AG09309 (cell line): Measurements from ENCODE around the gene LRRC74B.

Source experiments
- DNase-seq: peaks from one replicate; pipeline ENCODE4 v3.0.0-alpha.2; 2010; ENCODE audit warnings: low read depth
- H3K4me3 ChIP-seq: 2 replicates; pipeline ENCODE4 v1.5.1; 2011; ENCODE audit warnings: mild to moderate bottlenecking, low read depth, low read length, moderate library complexity; ENCODE audit not compliant: control insufficient read depth
- CTCF ChIP-seq: IDR thresholded peaks from 2 replicates; pipeline ENCODE4 v1.5.1; 2011; ENCODE audit warnings: mild to moderate bottlenecking, low read depth, low read length, inconsistent platforms; ENCODE audit not compliant: insufficient read depth, control insufficient read depth; ENCODE audit errors: missing control alignments

The LRRC74B gene

GRCh38 chr22:21045585-21046294 is at the start of gene LRRC74B:
TSS of gene LRRC74B (plus strand) at chr22:21045946. CDS start at chr22:21045987, 41 bp downstream.
- DNase-seq = peak; percentile 56
- peak within 1 kb of the TSS; percentile 63 for H3K4me3 ChIP-seq
- no peak for TF ChIP-seq CTCF

- no peak overlapping the region for H3K4me3 ChIP-seq
- TF ChIP-seq CTCF = no peak
- no peak for DNase-seq
Measured at GRCh38 chr22:20996031-20996410, 49.7 kb upstream of the LRRC74B start.

GRCh38 chr22:20996598-20997535 is 48.9 kb upstream of the LRRC74B start:
- no peak for DNase-seq
- H3K4me3 ChIP-seq = no peak overlapping the region
- TF ChIP-seq CTCF = no peak

- no peak for DNase-seq
- no peak for TF ChIP-seq CTCF
- no peak overlapping the region for H3K4me3 ChIP-seq
Measured at GRCh38 chr22:20997536-20998257, 48.0 kb upstream of the LRRC74B start.

- H3K4me3 ChIP-seq = no peak overlapping the region
- DNase-seq = no peak
- TF ChIP-seq CTCF = no peak
Measured at GRCh38 chr22:20998411-20999336, 47.1 kb upstream of the LRRC74B start.
